ENCODE results near the gene RALGAPA2. TPM values are rescaled to one million over a fixed set of nuclear protein-coding genes. Genes with fewer than 3 reads are reported as not detected.

Gene RALGAPA2
- total RNA-seq, 1 donor from 2014 or later: 30.3 TPM

DNA sequence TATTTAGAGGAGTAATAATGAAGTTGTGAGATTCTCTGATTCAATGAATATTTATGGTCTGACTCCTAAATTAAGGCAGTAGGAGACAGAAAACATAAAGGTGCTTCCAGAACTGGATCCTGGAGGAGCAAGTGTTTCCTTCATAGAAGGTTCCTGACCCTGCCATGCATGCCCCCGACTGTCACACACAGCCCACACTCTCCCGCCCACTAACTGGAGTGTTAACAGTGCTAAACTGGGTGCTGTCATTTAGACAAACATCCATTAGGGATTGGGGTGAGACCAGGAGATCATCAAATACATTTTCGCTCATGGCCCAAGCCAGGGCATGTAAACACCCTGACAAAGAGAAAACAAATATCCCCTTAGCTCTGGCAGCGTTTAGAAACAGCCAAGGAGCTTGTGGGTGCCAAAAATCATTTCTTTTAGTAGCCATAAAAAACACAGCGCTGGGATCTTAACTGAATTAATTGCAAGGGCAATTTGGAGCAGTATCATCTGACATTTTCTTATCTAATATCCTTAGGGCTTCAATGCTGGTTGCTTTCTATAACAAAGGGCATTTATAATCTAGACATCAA is 297.7 kb downstream of the RALGAPA2 start:
- TF ChIP-seq, protein P1, sequence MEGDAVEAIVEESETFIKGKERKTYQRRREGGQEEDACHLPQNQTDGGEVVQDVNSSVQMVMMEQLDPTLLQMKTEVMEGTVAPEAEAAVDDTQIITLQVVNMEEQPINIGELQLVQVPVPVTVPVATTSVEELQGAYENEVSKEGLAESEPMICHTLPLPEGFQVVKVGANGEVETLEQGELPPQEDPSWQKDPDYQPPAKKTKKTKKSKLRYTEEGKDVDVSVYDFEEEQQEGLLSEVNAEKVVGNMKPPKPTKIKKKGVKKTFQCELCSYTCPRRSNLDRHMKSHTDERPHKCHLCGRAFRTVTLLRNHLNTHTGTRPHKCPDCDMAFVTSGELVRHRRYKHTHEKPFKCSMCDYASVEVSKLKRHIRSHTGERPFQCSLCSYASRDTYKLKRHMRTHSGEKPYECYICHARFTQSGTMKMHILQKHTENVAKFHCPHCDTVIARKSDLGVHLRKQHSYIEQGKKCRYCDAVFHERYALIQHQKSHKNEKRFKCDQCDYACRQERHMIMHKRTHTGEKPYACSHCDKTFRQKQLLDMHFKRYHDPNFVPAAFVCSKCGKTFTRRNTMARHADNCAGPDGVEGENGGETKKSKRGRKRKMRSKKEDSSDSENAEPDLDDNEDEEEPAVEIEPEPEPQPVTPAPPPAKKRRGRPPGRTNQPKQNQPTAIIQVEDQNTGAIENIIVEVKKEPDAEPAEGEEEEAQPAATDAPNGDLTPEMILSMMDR (IDR thresholded peaks at IDR 0.05; ENCODE audit: unreplicated experiment): no peak
- peaks cover 1% of the 10 kb centered on the region for H3K27me3 Mint-ChIP-seq (ENCODE audit: unreplicated experiment)
- H3K9me3 Mint-ChIP-seq (ENCODE audit: unreplicated experiment): no peaks in the 10 kb centered on the region
- H3K4me3 Mint-ChIP-seq (ENCODE audit: unreplicated experiment): no peak overlapping the region
- no peak overlapping the region for H3K27ac Mint-ChIP-seq (ENCODE audit: unreplicated experiment)
- peaks cover 30% of the 10 kb centered on the region for H3K4me1 Mint-ChIP-seq (ENCODE audit: unreplicated experiment)
- H3K36me3 Mint-ChIP-seq (ENCODE audit: low read depth, unreplicated experiment): no peaks in the 10 kb centered on the region
- DNase-seq (ENCODE audit: low spot score): no peak

GRCh38 chr20:20413810-20414281 is 298.6 kb downstream of the RALGAPA2 start:
- no peak overlapping the region for H3K27ac Mint-ChIP-seq (ENCODE audit: unreplicated experiment)
- no peaks in the 10 kb centered on the region for H3K9me3 Mint-ChIP-seq (ENCODE audit: unreplicated experiment)
- TF ChIP-seq, protein P1 (IDR thresholded peaks at IDR 0.05; ENCODE audit: unreplicated experiment): no peak
- DNase-seq (ENCODE audit: low spot score): no peak
- peaks cover 1% of the 10 kb centered on the region for H3K27me3 Mint-ChIP-seq (ENCODE audit: unreplicated experiment)
- H3K4me3 Mint-ChIP-seq (ENCODE audit: unreplicated experiment): no peak overlapping the region
- peaks cover 29% of the 10 kb centered on the region for H3K4me1 Mint-ChIP-seq (ENCODE audit: unreplicated experiment)
- no peaks in the 10 kb centered on the region for H3K36me3 Mint-ChIP-seq (ENCODE audit: low read depth, unreplicated experiment)

- no peak overlapping the region for H3K4me3 Mint-ChIP-seq (ENCODE audit: unreplicated experiment)
- no peaks in the 10 kb centered on the region for H3K36me3 Mint-ChIP-seq (ENCODE audit: low read depth, unreplicated experiment)
- peaks cover 29% of the 10 kb centered on the region for H3K4me1 Mint-ChIP-seq (ENCODE audit: unreplicated experiment)
- no peaks in the 10 kb centered on the region for H3K9me3 Mint-ChIP-seq (ENCODE audit: unreplicated experiment)
- peak overlapping the region; percentile 14 for H3K27ac Mint-ChIP-seq (ENCODE audit: unreplicated experiment)
- peaks cover 1% of the 10 kb centered on the region for H3K27me3 Mint-ChIP-seq (ENCODE audit: unreplicated experiment)
- TF ChIP-seq, protein P1 (IDR thresholded peaks at IDR 0.05; ENCODE audit: unreplicated experiment): no peak
- no peak for DNase-seq (ENCODE audit: low spot score)
Measured at GRCh38 chr20:20412750-20413149, 299.7 kb downstream of the RALGAPA2 start.

- Mint-ChIP-seq H3K36me3 (ENCODE audit: low read depth, unreplicated experiment) (no peaks in the 10 kb centered on the region), H3K27me3 (ENCODE audit: unreplicated experiment) (peaks cover 1% of the 10 kb centered on the region), H3K4me1 (ENCODE audit: unreplicated experiment) (peaks cover 29% of the 10 kb centered on the region), H3K4me3 (ENCODE audit: unreplicated experiment) (no peak overlapping the region), H3K9me3 (ENCODE audit: unreplicated experiment) (no peaks in the 10 kb centered on the region), H3K27ac (ENCODE audit: unreplicated experiment) (no peak overlapping the region)
- no peak for DNase-seq (ENCODE audit: low spot score)
- TF ChIP-seq, protein P1 (IDR thresholded peaks at IDR 0.05; ENCODE audit: unreplicated experiment): no peak
Measured at GRCh38 chr20:20411836-20412235, 300.6 kb downstream of the RALGAPA2 start.

DNA sequence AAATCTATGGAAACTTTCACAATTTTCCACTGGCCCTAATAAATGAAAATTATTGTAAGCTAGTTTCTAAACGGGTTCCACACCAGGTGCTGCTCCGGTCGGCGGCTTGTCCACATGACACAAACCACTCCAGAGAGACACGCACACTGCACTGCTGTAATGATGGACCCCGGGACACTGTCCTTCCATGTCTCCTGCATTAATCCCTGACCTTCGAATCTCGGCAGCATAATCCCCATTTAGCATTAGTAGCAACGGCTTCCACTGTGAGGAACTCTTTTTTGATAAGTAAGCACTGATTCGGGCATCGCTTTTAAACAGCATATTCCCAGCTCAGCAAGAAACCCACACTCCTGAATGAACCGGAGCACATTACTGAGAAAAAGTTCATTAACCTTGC is 301.0 kb downstream of the RALGAPA2 start:
- Mint-ChIP-seq H3K4me3 (ENCODE audit: unreplicated experiment) (no peak overlapping the region), H3K9me3 (ENCODE audit: unreplicated experiment) (no peaks in the 10 kb centered on the region), H3K27ac (ENCODE audit: unreplicated experiment) (no peak overlapping the region), H3K27me3 (ENCODE audit: unreplicated experiment) (peaks cover 1% of the 10 kb centered on the region), H3K36me3 (ENCODE audit: low read depth, unreplicated experiment) (no peaks in the 10 kb centered on the region), H3K4me1 (ENCODE audit: unreplicated experiment) (peaks cover 29% of the 10 kb centered on the region)
- TF ChIP-seq, protein P1 (IDR thresholded peaks at IDR 0.05; ENCODE audit: unreplicated experiment): no peak
- DNase-seq (ENCODE audit: low spot score): no peak
